Ureter (tissue), 1 donor: ENCODE data around the gene TTC3. TPM values are rescaled to one million over a fixed set of nuclear protein-coding genes. Genes with fewer than 3 reads are reported as not detected.

ENCODE experiments used
- DNase-seq: peaks from one replicate; pipeline ENCODE4 v3.0.0-alpha.2; 2020; ENCODE audit warnings: low spot score
- total RNA-seq: library from RNA; stranded (reverse); gene quantifications from one replicate; pipeline ENCODE4 v1.2.4, GENCODE V29; 2023
- donor health status: DM: yes; HTN: yes; CAD: no.

The TTC3 gene
- total RNA-seq, 1 donor from 2014 or later: 130 TPM

GRCh38 chr21:37249112-37249904 is 176.3 kb downstream of the TTC3 start:
- DNase-seq: no peak

- DNase-seq: no peak
Observed at GRCh38 chr21:37251294-37251634, 178.2 kb downstream of the TTC3 start.

Other genes starting within 250 kb of the TTC3 start
- gene HLCS, start 106.6 kb upstream of the TTC3 start, total RNA-seq: 37.4 TPM
- 0.18 TPM for gene RIPPLY3, start 66.6 kb upstream of the TTC3 start, total RNA-seq
- 38.6 TPM for gene PIGP, start 183 bp upstream of the TTC3 start, total RNA-seq
- 53.6 TPM for gene VPS26C, start 194.1 kb downstream of the TTC3 start, total RNA-seq